Measurements from ENCODE around the gene LSP1. TPM values are rescaled to one million over a fixed set of nuclear protein-coding genes. Genes with fewer than 3 reads are reported as not detected.

LSP1 gene
- total RNA-seq, 1 experiment from 2014 or later = 0.90 TPM

DNA sequence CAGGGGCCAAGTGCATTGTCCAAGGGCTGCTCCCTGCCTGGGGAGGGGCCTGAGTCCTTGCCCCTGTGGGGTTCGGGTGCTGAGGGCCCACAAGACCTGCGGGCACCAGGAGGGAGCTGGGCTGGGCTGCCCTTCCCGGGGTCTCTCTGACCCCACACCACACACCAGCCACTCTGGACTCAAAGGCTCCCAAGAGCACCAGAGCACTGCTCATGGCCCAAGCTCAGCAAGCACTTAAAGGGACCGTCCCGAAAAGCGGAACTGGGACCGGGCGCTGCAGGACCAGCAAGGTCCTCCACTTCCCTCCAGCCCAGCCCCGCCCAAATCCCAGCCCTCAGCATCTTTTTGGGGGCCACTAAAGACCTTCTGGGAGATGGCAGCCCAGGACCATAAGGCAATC, 5.3 kb downstream of the LSP1 start:
- in situ Hi-C loops (cut with HindIII; ENCODE audit: low pct_unique_long_range_greater_than_20kb, low sequenced_read_pairs) = no loop called here
- Histone ChIP-seq H3K36me3 (ENCODE audit: control insufficient read depth, insufficient read depth, low read length) (no peaks in the 10 kb centered on the region), H3K27ac (ENCODE audit: low read length) (no peak overlapping the region), H3K27me3 (ENCODE audit: control insufficient read depth, insufficient read depth, low read length) (no peaks in the 10 kb centered on the region; the same call in 1 of the 2 replicates), H3K4me1 (ENCODE audit: control insufficient read depth, insufficient read depth, low read length) (peaks cover 6% of the 10 kb centered on the region), H3K9me3 (ENCODE audit: control insufficient read depth, insufficient read depth, low read depth, low read length) (no peaks in the 10 kb centered on the region), H3K4me3 (ENCODE audit: low read depth in 2 of 2, low read length in 2 of 2) (no peak overlapping the region)
- intact Hi-C loops (cut with micrococcal nuclease; ENCODE audit: unreplicated experiment) = no loop called here
- BruUV-seq (replicated peaks) = no TSS peak
- DNase-seq (ENCODE audit: low read depth, low spot score) (no peak), ATAC-seq (no peak)
- ChIA-PET POLR2A (no interaction called here), CTCF (no interaction called here)
- no peak for TF ChIP-seq SIN3A (IDR thresholded peaks at IDR 0.05; ENCODE audit: borderline replicate concordance, insufficient read depth, low read depth, low read length)
- TF ChIP-seq POLR2AphosphoS5 (IDR thresholded peaks at IDR 0.05; ENCODE audit: low read depth, low read length) = no peak
- TF ChIP-seq TCF7L2 (IDR thresholded peaks at IDR 0.05; ENCODE audit: low read depth, low read length) = no peak
- TF ChIP-seq, protein P1, sequence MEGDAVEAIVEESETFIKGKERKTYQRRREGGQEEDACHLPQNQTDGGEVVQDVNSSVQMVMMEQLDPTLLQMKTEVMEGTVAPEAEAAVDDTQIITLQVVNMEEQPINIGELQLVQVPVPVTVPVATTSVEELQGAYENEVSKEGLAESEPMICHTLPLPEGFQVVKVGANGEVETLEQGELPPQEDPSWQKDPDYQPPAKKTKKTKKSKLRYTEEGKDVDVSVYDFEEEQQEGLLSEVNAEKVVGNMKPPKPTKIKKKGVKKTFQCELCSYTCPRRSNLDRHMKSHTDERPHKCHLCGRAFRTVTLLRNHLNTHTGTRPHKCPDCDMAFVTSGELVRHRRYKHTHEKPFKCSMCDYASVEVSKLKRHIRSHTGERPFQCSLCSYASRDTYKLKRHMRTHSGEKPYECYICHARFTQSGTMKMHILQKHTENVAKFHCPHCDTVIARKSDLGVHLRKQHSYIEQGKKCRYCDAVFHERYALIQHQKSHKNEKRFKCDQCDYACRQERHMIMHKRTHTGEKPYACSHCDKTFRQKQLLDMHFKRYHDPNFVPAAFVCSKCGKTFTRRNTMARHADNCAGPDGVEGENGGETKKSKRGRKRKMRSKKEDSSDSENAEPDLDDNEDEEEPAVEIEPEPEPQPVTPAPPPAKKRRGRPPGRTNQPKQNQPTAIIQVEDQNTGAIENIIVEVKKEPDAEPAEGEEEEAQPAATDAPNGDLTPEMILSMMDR (IDR thresholded peaks at IDR 0.05) = no peak
- TF ChIP-seq REST (IDR thresholded peaks at IDR 0.05; ENCODE audit: insufficient read depth in 1 of 2, low read depth in 2 of 2, low read length in 1 of 2) = no peak

DNA sequence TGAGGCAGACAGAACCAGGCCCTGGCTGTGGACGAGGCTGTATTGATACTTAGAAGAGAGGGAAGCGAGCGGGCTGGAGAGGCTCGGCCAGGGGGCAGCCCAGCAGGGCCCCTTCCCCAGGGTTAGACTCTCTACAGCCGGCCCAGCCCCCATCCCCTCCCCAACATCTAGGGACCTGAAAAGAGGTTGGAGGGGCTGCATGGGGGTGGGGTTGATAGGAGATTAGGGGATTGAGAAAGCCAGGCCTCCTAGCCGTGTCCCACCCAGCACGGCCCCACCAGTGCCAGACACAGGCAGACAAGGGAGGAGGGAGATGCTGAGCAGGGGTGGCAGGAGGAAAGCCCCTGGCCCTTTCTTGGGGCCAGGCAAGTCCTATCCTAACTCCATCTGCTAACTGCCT, 5.7 kb downstream of the LSP1 start:
- ChIA-PET CTCF (no interaction called here), POLR2A (no interaction called here)
- no TSS peak for BruUV-seq (replicated peaks)
- Histone ChIP-seq H3K27ac (ENCODE audit: low read length) (no peak overlapping the region), H3K4me1 (ENCODE audit: control insufficient read depth, insufficient read depth, low read length) (peaks cover 10% of the 10 kb centered on the region), H3K9me3 (ENCODE audit: control insufficient read depth, insufficient read depth, low read depth, low read length) (no peaks in the 10 kb centered on the region), H3K4me3 (ENCODE audit: low read depth in 2 of 2, low read length in 2 of 2) (no peak overlapping the region), H3K36me3 (ENCODE audit: control insufficient read depth, insufficient read depth, low read length) (no peaks in the 10 kb centered on the region), H3K27me3 (ENCODE audit: control insufficient read depth, insufficient read depth, low read length) (no peaks in the 10 kb centered on the region; the same call in 1 of the 2 replicates)
- intact Hi-C loops (cut with micrococcal nuclease; ENCODE audit: unreplicated experiment) (no loop called here), in situ Hi-C loops (cut with HindIII; ENCODE audit: low pct_unique_long_range_greater_than_20kb, low sequenced_read_pairs) (no loop called here)
- TF ChIP-seq TCF7L2 (IDR thresholded peaks at IDR 0.05; ENCODE audit: low read depth, low read length) (no peak), REST (IDR thresholded peaks at IDR 0.05; ENCODE audit: insufficient read depth in 1 of 2, low read depth in 2 of 2, low read length in 1 of 2) (no peak), POLR2AphosphoS5 (IDR thresholded peaks at IDR 0.05; ENCODE audit: low read depth, low read length) (no peak), SIN3A (IDR thresholded peaks at IDR 0.05; ENCODE audit: borderline replicate concordance, insufficient read depth, low read depth, low read length) (no peak)
- TF ChIP-seq, protein P1 (IDR thresholded peaks at IDR 0.05) = no peak
- ATAC-seq = no peak
- DNase-seq (ENCODE audit: low read depth, low spot score) = no peak

All from Panc1 (cell line).